Astrocyte (in vitro differentiated cells and primary cell): Measurements from ENCODE around the gene MAOB.

ENCODE experiments used
- EZH2 ChIP-seq: IDR thresholded peaks from 2 replicates; pipeline ENCODE4 v1.6.1; 2012; ENCODE audit warnings: mild to moderate bottlenecking, low read length, inconsistent platforms; ENCODE audit not compliant: insufficient read depth
- TF ChIP-seq, protein P1 (sequence below): IDR thresholded peaks from 2 replicates; pipeline ENCODE4 v1.5.1; 2011; ENCODE audit warnings: low read depth, mild to moderate bottlenecking, inconsistent platforms, low read length, moderate library complexity; ENCODE audit not compliant: insufficient read depth

DNA sequence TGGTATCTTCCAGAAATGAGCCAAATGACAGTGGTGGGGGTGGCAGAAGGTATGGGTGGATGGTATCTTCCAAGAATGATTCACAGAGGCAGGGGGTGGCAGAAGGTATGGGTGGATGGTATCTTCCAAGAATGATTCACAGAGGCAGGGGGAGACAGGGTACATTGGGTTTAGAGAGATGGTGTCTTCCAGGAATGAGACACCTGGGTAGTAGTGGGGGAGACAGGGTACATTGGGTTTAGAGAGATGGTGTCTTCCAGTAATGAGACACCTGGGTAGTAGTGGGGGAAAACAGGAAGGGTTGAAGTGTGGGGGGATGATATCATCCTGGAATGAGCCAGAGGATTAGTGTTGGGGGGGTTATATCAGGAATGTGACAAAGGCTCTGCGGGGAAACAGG is 164.2 kb downstream of the MAOB start:
- TF ChIP-seq, protein P1, sequence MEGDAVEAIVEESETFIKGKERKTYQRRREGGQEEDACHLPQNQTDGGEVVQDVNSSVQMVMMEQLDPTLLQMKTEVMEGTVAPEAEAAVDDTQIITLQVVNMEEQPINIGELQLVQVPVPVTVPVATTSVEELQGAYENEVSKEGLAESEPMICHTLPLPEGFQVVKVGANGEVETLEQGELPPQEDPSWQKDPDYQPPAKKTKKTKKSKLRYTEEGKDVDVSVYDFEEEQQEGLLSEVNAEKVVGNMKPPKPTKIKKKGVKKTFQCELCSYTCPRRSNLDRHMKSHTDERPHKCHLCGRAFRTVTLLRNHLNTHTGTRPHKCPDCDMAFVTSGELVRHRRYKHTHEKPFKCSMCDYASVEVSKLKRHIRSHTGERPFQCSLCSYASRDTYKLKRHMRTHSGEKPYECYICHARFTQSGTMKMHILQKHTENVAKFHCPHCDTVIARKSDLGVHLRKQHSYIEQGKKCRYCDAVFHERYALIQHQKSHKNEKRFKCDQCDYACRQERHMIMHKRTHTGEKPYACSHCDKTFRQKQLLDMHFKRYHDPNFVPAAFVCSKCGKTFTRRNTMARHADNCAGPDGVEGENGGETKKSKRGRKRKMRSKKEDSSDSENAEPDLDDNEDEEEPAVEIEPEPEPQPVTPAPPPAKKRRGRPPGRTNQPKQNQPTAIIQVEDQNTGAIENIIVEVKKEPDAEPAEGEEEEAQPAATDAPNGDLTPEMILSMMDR: no peak
- no peak for TF ChIP-seq EZH2
